Endodermal cell (in vitro differentiated cells): ENCODE results near the gene CENPK. TPM values are rescaled to one million over a fixed set of nuclear protein-coding genes. Genes with fewer than 3 reads are reported as not detected.

Experiments
- DNase-seq: peaks from one replicate; pipeline ENCODE4 v3.0.0-alpha.2; 2017
- H3K27ac ChIP-seq: 2 replicates; pipeline ENCODE4 v1.5.1; 2013; ENCODE audit warnings: mild to moderate bottlenecking, low read depth, low read length, moderate library complexity
- H3K27me3 ChIP-seq: 2 replicates; pipeline ENCODE4 v1.6.1; 2013; ENCODE audit warnings: mild to moderate bottlenecking, low read length, moderate library complexity; ENCODE audit not compliant: insufficient read depth, control insufficient read depth, poor library complexity, severe bottlenecking
- H3K36me3 ChIP-seq: 2 replicates; pipeline ENCODE4 v1.7.0; 2013; ENCODE audit warnings: mild to moderate bottlenecking, low read length, moderate library complexity; ENCODE audit not compliant: control insufficient read depth, insufficient read depth
- H3K4me1 ChIP-seq: one replicate; pipeline ENCODE4 v1.7.0; 2013; ENCODE audit warnings: low read length; ENCODE audit not compliant: control insufficient read depth, insufficient read depth
- H3K4me3 ChIP-seq: 2 replicates; pipeline ENCODE4 v1.5.1; 2013; ENCODE audit warnings: mild to moderate bottlenecking, low read length, moderate library complexity
- H3K9ac ChIP-seq: 2 replicates; pipeline ENCODE4 v1.6.1; 2013; ENCODE audit warnings: mild to moderate bottlenecking, low read length, moderate library complexity; ENCODE audit not compliant: poor library complexity, severe bottlenecking; ENCODE audit errors: extremely low read depth
- H3K9me3 ChIP-seq: 2 replicates; pipeline ENCODE4 v1.6.1; 2013; ENCODE audit warnings: mild to moderate bottlenecking, low read length, moderate library complexity; ENCODE audit not compliant: control insufficient read depth
- H3K27ac Mint-ChIP-seq: 2 replicates; pipeline ENCODE4 v1.8.0; 2020; ENCODE audit warnings: mixed read lengths
- H3K27me3 Mint-ChIP-seq: 2 replicates; pipeline ENCODE4 v1.8.0; 2021; ENCODE audit warnings: mild to moderate bottlenecking, mixed read lengths; ENCODE audit not compliant: insufficient read depth
- H3K36me3 Mint-ChIP-seq: 2 replicates; pipeline ENCODE4 v1.8.0; 2020; ENCODE audit warnings: low read depth, mixed read lengths
- H3K4me1 Mint-ChIP-seq: 2 replicates; pipeline ENCODE4 v1.8.0; 2020; ENCODE audit warnings: mixed read lengths
- H3K4me3 Mint-ChIP-seq: 2 replicates; pipeline ENCODE4 v1.8.0; 2020; ENCODE audit warnings: mild to moderate bottlenecking, moderate library complexity, mixed read lengths
- H3K9me3 Mint-ChIP-seq: 2 replicates; pipeline ENCODE4 v1.8.0; 2020; ENCODE audit warnings: mild to moderate bottlenecking, mixed read lengths
- CTCF ChIP-seq: fragments of 200-600 bp; sonication (generic); conservative IDR thresholded peaks from 2 replicates; pipeline ENCODE4 v1.5.0; 2021; ENCODE audit warnings: antibody characterized with exemption, mild to moderate bottlenecking
- WGBS, 2 experiments: methylation state at CpG; one replicate each; pipeline versions ENCODE4 v1.1.5 to v1.1.7; 2013; ENCODE audit warnings: missing lambda C conversion rate in 2 of 2, mixed read lengths in 1 of 2; ENCODE audit not compliant: insufficient coverage in 1 of 2, insufficient read length in 1 of 2; 5-methylcytosine and 5-hydroxymethylcytosine counted together
- total RNA-seq, 2 donors: library from RNA; stranded (reverse); fragmentation: NEBNext Ultra II Directional in 1 of 2; extraction: Animal tissue kit (Norgen Biotek cat#: 25700) in 1 of 2; gene quantifications; 2 replicates in 1 of 2; 3 replicates in 1 of 2; pipeline ENCODE4 v1.2.1, GENCODE V29; 2021

Gene CENPK
- total RNA-seq, 2 donors from 2014 or later, result 49.9 to 66.7 TPM

DNA sequence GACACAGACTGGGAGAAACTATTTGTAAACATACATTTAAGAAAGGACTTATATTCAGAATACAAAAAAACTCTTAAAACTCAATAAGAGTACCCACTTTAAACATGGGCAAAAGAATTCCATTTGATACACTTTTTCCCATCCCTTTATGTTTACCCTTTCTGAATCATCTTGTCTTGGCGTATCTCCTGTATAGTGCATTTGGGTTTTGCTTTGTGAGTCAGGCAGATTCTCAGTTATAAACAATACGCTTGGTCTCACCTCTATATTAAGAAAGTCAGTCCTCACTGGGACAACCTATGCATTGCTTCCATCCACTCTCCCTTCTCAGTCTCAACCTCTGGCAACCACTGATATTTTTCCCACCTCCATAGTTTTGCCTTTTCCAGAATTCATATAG lies 54.0 kb downstream of the CENPK start:
- no peak for DNase-seq
- H3K4me1 ChIP-seq, result no peaks in the 10 kb centered on the region
- Mint-ChIP-seq H3K27me3 (no peaks in the 10 kb centered on the region), H3K27ac (no peak overlapping the region), H3K4me3 (no peak overlapping the region), H3K4me1 (no peaks in the 10 kb centered on the region), H3K36me3 (no peaks in the 10 kb centered on the region), H3K9me3 (no peaks in the 10 kb centered on the region)
- TF ChIP-seq CTCF, result no peak
- H3K9me3 ChIP-seq, result no peaks in the 10 kb centered on the region
- H3K36me3 ChIP-seq, result no peaks in the 10 kb centered on the region
- H3K4me3 ChIP-seq, result no peak overlapping the region
- H3K9ac ChIP-seq, result no peak overlapping the region
- WGBS, 2 experiments, result 98 to 100% methylated on average over 2 of the region's 2 CpGs
- no peaks in the 10 kb centered on the region for H3K27me3 ChIP-seq
- H3K27ac ChIP-seq, result no peak overlapping the region

- no peaks in the 10 kb centered on the region for H3K27me3 Mint-ChIP-seq
- no peaks in the 10 kb centered on the region for H3K27me3 ChIP-seq
- no peaks in the 10 kb centered on the region for H3K36me3 Mint-ChIP-seq
- no peak overlapping the region for H3K4me3 ChIP-seq
- H3K9me3 Mint-ChIP-seq, result no peaks in the 10 kb centered on the region
- 95% methylated on average over 2 to 3 of the region's 3 CpGs for WGBS, 2 experiments
- no peaks in the 10 kb centered on the region for H3K4me1 ChIP-seq
- no peaks in the 10 kb centered on the region for H3K4me1 Mint-ChIP-seq
- no peak for TF ChIP-seq CTCF
- H3K9ac ChIP-seq, result no peak overlapping the region
- no peak overlapping the region for H3K4me3 Mint-ChIP-seq
- H3K27ac ChIP-seq, result no peak overlapping the region
- no peaks in the 10 kb centered on the region for H3K9me3 ChIP-seq
- H3K27ac Mint-ChIP-seq, result no peak overlapping the region
- DNase-seq, result no peak
- peaks cover 1% of the 10 kb centered on the region for H3K36me3 ChIP-seq
Measured at GRCh38 chr5:65506961-65507360, 56.0 kb downstream of the CENPK start.

DNA sequence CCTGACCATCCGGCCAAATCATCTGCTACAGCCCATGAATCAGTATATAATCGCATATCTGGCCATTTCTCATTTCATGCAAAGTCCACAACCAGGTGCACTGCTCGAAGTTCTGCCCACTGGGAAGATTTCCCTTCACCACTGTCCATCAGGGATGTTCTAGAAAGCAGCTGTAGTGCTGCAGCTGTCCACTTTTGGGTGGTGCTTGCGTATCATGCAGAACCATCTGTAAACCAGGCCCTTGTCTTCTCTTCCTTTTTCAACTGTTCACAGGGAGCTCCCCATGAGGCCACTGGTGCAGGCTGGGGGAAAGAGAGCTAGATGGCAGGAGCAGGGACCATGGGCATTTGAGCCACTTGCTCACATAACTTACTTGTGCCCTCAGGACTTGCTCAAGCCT lies 73.8 kb downstream of the CENPK start:
- Histone ChIP-seq H3K9ac (no peak overlapping the region), H3K9me3 (no peaks in the 10 kb centered on the region), H3K4me3 (no peak overlapping the region), H3K4me1 (no peaks in the 10 kb centered on the region), H3K36me3 (no peaks in the 10 kb centered on the region), H3K27me3 (no peaks in the 10 kb centered on the region), H3K27ac (no peak overlapping the region)
- Mint-ChIP-seq H3K4me1 (no peaks in the 10 kb centered on the region), H3K27me3 (no peaks in the 10 kb centered on the region), H3K4me3 (no peak overlapping the region), H3K27ac (no peak overlapping the region), H3K36me3 (no peaks in the 10 kb centered on the region), H3K9me3 (peaks cover 11% of the 10 kb centered on the region)
- no peak for DNase-seq
- TF ChIP-seq CTCF, result no peak
- 92 to 100% methylated on average over 2 to 4 of the region's 4 CpGs for WGBS, 2 experiments
